ENCODE data around the gene AOC2. TPM values are rescaled to one million over a fixed set of nuclear protein-coding genes. Genes with fewer than 3 reads are reported as not detected.

Gene AOC2
- total and polyA plus RNA-seq, 2 of the 13 experiments (the other 11 are each of a cell fraction or from before 2014, with no cell fraction given), result 1.2 to 3.3 TPM

DNA sequence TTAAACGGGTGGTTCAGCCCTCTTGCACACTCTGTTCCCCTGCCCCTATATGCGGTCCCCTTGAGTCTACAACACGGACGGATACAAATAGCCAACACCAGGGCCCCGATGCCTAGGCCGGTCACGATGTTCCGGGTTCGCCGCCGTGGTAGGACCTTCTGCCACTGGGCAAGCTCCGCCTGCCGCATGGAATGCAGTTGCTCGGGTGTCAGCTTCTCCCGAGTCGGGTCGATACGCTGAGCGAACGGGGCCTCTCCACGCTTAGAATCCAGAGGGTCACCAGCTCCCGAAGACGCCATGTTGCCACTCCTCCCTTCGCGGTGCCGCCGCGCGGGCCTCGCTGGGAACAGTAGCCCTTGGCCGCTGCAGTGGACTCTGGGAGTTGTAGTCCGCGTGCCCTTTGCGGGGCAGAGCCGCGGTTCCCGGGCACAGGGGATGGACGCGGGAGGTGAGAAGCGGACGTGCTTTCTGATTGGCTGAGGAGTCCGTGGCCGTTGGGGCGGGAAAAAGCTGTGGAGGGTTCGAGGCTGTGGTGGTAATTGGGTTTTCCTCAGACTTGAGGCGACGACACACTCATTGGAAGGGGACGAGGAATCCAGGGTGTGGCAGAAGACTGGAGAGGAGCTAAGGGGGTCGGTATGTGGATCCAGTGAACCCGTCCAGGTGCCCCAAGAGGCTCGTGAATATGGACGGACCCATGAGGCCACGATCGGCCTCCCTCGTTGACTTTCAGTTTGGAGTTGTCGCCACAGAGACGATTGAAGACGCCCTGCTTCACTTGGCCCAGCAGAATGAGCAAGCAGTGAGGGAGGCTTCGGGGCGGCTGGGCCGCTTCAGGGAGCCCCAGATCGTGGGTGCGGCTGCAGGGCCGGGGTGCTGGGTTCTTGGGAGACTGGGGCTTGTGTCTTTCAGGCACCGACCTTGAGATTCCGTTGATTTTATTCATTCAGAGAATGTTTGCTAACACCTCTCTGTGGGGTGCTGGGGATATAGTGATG lies 45.7 kb upstream of the AOC2 start, which contains the start of the genes CNTD1 and COA3 (continued):
- TF ChIP-seq, protein P1, sequence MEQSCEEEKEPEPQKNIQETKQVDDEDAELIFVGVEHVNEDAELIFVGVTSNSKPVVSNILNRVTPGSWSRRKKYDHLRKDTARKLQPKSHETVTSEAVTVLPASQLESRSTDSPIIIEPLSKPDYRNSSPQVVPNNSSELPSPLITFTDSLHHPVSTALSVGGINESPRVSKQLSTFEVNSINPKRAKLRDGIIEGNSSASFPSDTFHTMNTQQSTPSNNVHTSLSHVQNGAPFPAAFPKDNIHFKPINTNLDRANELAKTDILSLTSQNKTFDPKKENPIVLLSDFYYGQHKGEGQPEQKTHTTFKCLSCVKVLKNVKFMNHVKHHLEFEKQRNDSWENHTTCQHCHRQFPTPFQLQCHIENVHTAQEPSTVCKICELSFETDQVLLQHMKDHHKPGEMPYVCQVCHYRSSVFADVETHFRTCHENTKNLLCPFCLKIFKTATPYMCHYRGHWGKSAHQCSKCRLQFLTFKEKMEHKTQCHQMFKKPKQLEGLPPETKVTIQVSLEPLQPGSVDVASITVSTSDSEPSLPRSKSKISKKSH (CRISPR knock-in tag; IDR thresholded peaks at IDR 0.05; ENCODE audit: borderline replicate concordance), result peak; percentile 93
- TF ChIP-seq GPN1 (CRISPR knock-in tag; IDR thresholded peaks at IDR 0.05; ENCODE audit: borderline replicate concordance) (no peak; the same call in 1 of the 2 replicates), ZFP36L1 (CRISPR knock-in tag; IDR thresholded peaks at IDR 0.05) (peak; percentile 92), ZNF597 (CRISPR knock-in tag; IDR thresholded peaks at IDR 0.05) (0 out of 2 replicates have a peak, but pooled peaks have one; percentile 6), ZFX (CRISPR knock-in tag; IDR thresholded peaks at IDR 0.05; ENCODE audit: low read depth) (peak; percentile 99), ZZZ3 (CRISPR knock-in tag; IDR thresholded peaks at IDR 0.05; ENCODE audit: borderline replicate concordance) (0 out of 2 replicates have a peak, but pooled peaks have one; percentile 65), PHB2 (IDR thresholded peaks at IDR 0.05; ENCODE audit: partially characterized antibody) (no peak), BRF2 (CRISPR knock-in tag; IDR thresholded peaks at IDR 0.05) (no peak), ZNF839 (CRISPR knock-in tag; IDR thresholded peaks at IDR 0.05; ENCODE audit: borderline replicate concordance) (peak; percentile 80; the same call in 1 of the 2 replicates), MLXIP (CRISPR knock-in tag; IDR thresholded peaks at IDR 0.05; ENCODE audit: borderline replicate concordance) (peak; percentile 77; the same call in 1 of the 2 replicates), ZNF350 (CRISPR knock-in tag; IDR thresholded peaks at IDR 0.05; ENCODE audit: borderline replicate concordance, low read depth) (peak; percentile 97), ZNF850 (CRISPR knock-in tag; conservative IDR thresholded peaks at IDR 0.05) (no peak; the same call in 1 of the 2 replicates), ZNF331 (CRISPR knock-in tag; IDR thresholded peaks at IDR 0.05) (peak; percentile 95), ZNF17 (CRISPR knock-in tag; IDR thresholded peaks at IDR 0.05) (no peak)
- TF ChIP-seq, protein P2, sequence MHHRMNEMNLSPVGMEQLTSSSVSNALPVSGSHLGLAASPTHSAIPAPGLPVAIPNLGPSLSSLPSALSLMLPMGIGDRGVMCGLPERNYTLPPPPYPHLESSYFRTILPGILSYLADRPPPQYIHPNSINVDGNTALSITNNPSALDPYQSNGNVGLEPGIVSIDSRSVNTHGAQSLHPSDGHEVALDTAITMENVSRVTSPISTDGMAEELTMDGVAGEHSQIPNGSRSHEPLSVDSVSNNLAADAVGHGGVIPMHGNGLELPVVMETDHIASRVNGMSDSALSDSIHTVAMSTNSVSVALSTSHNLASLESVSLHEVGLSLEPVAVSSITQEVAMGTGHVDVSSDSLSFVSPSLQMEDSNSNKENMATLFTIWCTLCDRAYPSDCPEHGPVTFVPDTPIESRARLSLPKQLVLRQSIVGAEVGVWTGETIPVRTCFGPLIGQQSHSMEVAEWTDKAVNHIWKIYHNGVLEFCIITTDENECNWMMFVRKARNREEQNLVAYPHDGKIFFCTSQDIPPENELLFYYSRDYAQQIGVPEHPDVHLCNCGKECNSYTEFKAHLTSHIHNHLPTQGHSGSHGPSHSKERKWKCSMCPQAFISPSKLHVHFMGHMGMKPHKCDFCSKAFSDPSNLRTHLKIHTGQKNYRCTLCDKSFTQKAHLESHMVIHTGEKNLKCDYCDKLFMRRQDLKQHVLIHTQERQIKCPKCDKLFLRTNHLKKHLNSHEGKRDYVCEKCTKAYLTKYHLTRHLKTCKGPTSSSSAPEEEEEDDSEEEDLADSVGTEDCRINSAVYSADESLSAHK (CRISPR knock-in tag; IDR thresholded peaks at IDR 0.05; ENCODE audit: borderline replicate concordance), result 0 out of 2 replicates have a peak, but pooled peaks have one; percentile 66
- TF ChIP-seq, protein P3, sequence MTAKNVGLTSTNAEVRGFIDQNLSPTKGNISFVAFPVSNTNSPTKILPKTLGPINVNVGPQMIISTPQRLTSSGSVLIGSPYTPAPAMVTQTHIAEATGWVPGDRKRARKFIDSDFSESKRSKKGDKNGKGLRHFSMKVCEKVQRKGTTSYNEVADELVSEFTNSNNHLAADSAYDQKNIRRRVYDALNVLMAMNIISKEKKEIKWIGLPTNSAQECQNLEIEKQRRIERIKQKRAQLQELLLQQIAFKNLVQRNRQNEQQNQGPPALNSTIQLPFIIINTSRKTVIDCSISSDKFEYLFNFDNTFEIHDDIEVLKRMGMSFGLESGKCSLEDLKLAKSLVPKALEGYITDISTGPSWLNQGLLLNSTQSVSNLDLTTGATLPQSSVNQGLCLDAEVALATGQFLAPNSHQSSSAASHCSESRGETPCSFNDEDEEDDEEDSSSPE (CRISPR knock-in tag; IDR thresholded peaks at IDR 0.05), result peak; percentile 99

All from HepG2 (cell line).